NCI-H146 (cell line): Measurements from ENCODE around the gene ADAMTS13.

Source experiments
- DNase-seq: peaks from one replicate; lab custom pipeline; 2025; lab: John Stamatoyannopoulos, UW

The ADAMTS13 gene

GRCh38 chr9:133490865-133491655, 68.9 kb downstream of the ADAMTS13 start:
- no peak for DNase-seq

DNA sequence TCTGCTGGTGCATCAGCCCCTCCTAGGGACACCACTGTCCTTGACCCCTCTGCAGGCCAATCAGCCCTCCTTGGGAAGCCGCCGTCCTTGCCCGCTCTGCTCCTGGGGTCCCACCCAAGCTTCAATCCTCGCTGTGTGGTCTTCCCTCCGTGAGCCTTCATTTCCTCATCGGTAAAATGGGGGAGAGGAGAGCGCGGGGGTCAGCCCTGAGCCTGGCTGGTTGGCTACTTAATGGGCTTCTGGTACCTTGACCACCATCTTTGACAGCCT, 69.4 kb downstream of the ADAMTS13 start:
- DNase-seq, result no peak

- DNase-seq, result no peak
Measured at GRCh38 chr9:133492061-133493021, 70.2 kb downstream of the ADAMTS13 start.

DNA sequence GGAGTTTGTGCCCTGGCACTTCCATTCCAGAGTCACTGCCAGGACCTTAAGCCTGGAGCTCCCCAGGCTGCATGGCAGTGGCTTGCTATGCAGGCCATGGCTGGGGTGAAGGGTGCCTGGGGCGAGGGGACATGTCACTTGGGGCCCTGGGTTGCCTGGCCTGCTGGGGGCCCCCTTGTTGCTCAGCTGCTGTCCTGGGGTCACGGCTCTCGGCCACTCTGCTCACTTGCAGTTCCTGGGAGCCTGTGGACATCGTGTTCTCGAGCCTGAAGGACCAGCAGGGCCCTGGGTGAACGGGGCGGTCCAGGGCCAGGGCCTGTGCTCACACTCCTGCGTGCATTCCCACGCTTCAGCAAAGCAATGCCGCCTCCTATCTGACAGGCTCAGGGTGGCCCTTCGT, 71.3 kb downstream of the ADAMTS13 start:
- DNase-seq, result no peak

DNA sequence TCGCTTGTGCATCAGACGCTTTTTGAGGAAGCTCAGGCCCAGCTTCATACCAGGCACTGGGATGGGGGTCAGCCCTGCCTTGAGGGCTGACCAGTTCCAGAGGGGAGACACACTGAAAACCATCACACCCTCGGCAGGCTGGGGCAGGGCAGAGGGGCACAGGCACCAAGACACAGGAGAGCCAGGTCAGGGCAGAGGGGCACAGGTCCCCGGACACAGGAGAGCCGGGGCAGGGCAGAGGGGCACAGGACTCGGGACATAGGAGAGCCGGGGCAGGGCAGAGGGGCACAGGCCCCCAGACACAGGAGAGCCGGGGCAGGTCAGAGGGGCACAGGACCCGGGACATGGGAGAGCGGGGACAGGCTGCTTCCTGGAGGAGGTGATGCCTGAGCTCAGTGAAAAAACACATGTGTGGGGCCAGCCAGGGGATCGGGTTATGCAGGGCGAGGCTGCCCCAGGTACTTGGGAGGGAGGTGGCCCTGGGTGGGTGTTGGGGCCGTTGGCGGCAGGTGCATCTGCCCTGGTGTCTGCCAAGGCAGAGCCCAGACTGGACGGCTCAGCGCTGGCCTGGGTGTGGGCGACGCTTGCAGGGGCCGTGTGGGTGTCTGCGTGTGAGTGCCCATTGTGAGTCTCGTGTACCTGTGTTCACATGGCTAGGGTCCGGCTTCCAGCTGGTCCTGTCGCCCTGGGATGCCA, 71.8 kb downstream of the ADAMTS13 start:
- DNase-seq, result no peak

- DNase-seq, result no peak
Measured at GRCh38 chr9:133494636-133495326, 72.6 kb downstream of the ADAMTS13 start.

DNA sequence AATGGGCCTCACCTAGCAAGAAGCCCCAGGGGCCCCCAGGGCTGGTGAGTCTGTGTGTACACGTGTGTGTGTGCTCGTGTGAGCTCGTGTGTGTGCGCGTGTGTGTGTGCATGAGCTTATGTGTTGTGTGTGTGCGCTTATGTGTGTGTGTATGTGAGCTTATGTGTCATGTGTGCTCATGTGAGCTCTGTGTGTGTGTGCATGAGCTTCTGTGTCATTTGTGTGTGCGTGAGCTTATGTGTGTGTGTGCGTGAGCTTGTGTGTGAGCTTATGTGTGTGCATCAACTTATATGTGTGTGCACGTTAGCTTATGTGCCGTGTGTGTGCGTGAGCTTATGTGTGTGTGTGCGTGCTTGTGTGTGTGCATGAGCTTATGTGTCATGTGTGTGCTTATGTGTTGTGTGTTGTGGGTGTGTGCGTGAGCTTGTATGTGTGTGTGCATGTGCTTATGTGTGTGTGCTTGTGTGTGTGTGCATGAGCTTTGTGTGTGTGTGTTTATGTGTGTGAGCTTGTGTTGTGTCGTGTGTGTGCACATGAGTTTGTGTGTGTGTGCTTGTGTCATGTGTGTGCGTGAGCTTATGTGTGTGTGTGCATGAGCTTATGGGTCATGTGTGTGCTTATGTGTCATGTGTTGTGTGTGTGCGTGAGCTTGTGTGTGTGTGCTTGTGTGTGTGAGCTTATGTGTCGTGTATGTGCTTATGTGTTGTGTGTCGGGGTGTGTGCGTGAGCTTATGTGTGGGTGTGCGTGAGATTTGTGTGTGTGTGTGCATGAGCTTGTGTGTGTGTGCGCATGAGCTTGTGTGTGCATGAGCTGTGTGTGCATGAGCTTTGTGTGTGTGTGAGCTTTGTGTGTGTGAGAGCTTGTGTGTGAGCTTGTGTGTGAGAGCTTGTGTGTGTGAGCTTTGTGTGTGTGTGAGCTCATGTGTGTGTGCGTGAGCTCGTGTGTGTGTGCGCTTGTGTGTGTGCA, 73.4 kb downstream of the ADAMTS13 start:
- no peak for DNase-seq

DNA sequence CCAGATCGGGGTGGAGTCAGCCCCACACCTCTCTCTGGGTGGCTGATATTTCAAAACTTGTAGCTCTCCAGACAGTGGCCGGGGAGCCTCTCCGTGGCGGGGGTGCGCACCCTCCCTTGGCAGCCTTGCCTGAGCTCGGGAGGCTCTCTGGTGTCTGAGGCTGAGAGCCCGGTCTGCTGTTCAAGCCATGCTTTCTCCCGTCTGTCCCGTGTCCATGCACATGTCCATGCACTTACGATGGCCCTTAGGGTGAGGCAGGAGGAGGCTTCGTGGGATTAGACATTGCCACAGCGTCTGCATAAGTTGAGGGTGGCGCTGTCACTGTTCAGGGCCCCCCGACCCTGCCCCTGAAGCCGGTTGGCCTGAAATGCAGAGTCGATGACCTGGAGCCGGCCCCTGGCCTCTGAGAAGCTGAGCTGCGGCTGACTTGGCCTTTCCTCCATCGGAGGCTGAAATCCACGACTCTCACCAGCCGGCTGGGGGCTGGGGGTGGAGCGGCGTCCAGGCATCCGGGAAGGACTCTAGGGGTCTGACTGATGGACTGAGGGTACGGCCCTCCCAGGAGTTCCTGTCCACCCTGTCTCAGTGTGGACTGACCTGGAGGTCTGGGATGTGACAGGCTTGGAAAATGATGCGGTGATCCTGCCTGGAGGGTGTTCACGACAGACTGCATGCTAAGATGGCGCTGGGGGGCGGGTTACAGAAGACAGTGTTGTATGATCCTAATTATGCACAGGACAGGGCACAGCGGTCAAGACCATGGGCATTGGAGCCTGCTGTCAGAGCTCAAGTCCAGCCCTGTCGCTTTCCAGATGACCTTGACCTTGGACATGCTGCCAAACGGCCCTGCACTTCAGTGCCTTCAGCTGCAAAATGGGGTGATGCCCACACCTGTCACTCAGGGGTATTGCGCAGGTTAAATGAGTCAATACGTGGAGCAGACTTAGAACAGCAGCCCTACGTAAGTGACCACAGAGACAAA, 75.0 kb downstream of the ADAMTS13 start:
- no peak for DNase-seq

- DNase-seq, result no peak
Measured at GRCh38 chr9:133499132-133499891, 77.1 kb downstream of the ADAMTS13 start.

- no peak for DNase-seq
Measured at GRCh38 chr9:133499892-133500270, 77.7 kb downstream of the ADAMTS13 start.

DNA sequence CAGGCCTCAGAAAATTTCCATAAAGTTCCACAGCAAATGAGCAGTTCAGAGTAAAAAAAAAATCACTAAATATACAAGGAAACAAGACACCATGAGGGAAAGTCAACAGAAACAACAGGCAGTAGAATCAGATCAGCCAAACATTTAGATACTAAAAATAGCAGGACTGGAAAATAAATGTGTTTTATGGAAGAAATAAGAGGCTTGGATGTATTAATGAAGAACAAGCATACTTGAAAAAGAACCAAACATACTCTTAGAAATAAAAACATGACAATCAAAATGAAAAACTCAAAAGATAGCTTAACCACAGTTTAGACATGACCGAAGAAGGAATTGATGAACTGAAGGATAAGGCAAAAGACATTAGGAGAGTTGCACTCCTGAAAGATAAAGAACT, 79.9 kb downstream of the ADAMTS13 start:
- no peak for DNase-seq

- no peak for DNase-seq
Measured at GRCh38 chr9:133505186-133505830, 83.1 kb downstream of the ADAMTS13 start.

DNA sequence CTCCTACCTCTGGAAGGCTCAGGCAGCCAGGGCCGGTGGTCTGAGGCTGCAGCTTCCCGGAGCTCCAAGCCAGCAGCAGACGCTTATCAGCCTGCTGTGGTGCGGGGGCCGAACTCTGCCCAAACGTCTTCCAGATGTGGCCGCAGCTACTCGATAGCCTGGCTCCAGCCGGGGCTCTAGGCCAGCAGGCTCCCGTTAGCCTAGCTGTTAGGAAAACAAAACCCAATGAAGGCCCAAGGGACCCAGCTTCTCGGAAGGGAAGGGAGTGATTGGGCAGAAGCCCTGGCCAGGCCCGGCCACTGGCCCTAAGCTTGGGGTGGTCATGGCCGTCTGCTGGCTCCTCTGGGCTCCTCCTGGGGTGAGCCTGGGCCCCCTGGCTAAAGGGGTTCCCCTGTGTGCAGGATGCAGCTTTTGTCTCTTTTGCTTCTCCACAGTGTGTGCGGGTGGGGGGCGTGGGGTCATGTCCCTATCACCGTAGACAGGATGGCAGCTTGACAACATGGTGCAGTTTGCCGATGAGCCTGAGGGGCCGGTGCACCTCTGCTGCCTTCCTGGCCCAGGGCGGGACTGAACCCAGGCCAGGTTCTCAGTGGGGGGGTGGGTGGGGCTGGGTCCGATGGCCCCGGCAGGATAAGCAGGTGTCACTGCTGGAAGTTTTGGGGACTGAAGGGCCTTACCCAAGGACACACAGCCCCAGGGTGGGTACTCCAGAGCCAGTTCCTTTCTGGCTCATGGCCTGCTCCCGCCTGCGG, 83.9 kb downstream of the ADAMTS13 start:
- DNase-seq, result no peak

DNA sequence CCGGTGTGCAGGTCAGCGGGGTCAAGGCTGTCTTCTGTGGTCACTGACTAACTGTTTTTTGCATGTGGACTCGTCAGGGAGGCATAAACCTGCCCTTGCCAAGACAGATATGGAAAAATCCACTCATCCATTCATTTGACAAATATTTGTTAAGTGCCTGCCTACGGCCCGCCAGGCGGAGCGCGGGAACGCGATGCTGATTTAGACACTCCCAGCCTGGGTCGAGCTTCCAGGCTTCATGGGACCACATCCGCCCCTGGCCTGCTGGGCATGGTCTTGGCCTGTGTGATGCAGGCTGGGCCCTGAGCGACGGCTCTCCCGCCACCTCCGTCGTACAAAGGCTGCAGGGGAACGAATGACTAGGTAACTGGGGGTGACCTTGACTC, 84.5 kb downstream of the ADAMTS13 start:
- DNase-seq, result no peak

GRCh38 chr9:133507246-133507965, 85.2 kb downstream of the ADAMTS13 start:
- DNase-seq, result no peak

DNA sequence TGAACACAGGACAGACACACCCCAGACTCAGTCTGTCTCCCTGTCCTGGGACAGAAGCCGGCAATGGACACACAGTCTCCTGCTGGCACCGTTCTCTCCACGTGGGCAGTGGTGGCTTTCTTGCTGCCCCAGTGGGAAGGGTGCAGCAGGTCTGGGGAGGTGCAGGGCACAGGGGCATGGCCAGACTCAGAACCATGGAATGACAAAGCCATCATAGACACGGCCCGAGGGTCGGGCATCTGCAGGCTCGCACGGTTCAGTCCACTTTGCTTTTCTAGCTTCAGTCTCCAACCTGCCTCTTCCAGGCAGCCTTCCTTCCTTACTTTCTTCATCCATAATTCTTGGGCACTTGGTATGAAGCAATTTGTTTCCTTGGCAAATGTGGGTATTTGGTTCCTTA, 85.9 kb downstream of the ADAMTS13 start:
- DNase-seq, result no peak
